K562 (cell line): ENCODE data around the gene LIPT2. TPM values are rescaled to one million over a fixed set of nuclear protein-coding genes. Genes with fewer than 3 reads are reported as not detected.

Source experiments
- CAMTA2 ChIP-seq: fragments of 250-450 bp; sonication (Bioruptor Pico); conservative IDR thresholded peaks from 2 replicates; pipeline ENCODE4 v1.5.1; 2022
- DNMT1 ChIP-seq: fragments of 450-650 bp; IDR thresholded peaks from 2 replicates; pipeline ENCODE4 v1.6.1; 2016; ENCODE audit warnings: antibody characterized with exemption, mild to moderate bottlenecking
- FUS ChIP-seq: fragments of 200-400 bp; formaldehyde crosslinking; optimal IDR thresholded peaks from 2 replicates; pipeline ENCODE3; 2017; ENCODE audit warnings: low read depth, low read length
- HMBOX1 ChIP-seq: sonication (generic); IDR thresholded peaks from 2 replicates; pipeline ENCODE4 v1.6.1; 2016
- NR3C1 ChIP-seq: sonication (generic); formaldehyde crosslinking; IDR thresholded peaks from 2 replicates; pipeline ENCODE4 v1.8.1; 2022; ENCODE audit warnings: missing genetic modification reagents
- PRDM10 ChIP-seq: fragments of 450-650 bp; IDR thresholded peaks from 2 replicates; pipeline ENCODE4 v1.6.1; 2018; ENCODE audit not compliant: partially characterized antibody
- SIN3A ChIP-seq, 2 experiments: fragments of 150-350 bp in 1 of 2; IDR thresholded peaks; 2 replicates each; pipeline ENCODE4 v1.6.1; 2011 to 2016; ENCODE audit warnings: borderline replicate concordance in 2 of 2, low read depth in 2 of 2, low read length in 2 of 2, mild to moderate bottlenecking in 2 of 2, moderate library complexity in 2 of 2; ENCODE audit not compliant: control insufficient read depth in 1 of 2
- SMARCA4 ChIP-seq: fragments of 450-650 bp; IDR thresholded peaks from 2 replicates; pipeline ENCODE4 v1.6.1; 2016
- STAG1 ChIP-seq: sonication (generic); formaldehyde crosslinking; IDR thresholded peaks from 2 replicates; pipeline ENCODE4 v1.5.0; 2020; ENCODE audit warnings: missing genetic modification reagents, borderline replicate concordance
- TCF15 ChIP-seq: fragments of 250-450 bp; sonication (Bioruptor Pico); IDR thresholded peaks from 2 replicates; pipeline ENCODE4 v1.8.0; 2022; ENCODE audit warnings: moderate library complexity, mild to moderate bottlenecking, inconsistent platforms
- ZBTB1 ChIP-seq: sonication (generic); formaldehyde crosslinking; IDR thresholded peaks from 2 replicates; pipeline ENCODE4 v1.8.1; 2023; ENCODE audit warnings: missing genetic modification reagents, low read depth, mild to moderate bottlenecking, borderline replicate concordance
- ZBTB2 ChIP-seq: fragments of 450-650 bp; IDR thresholded peaks from 2 replicates; pipeline ENCODE4 v1.6.1; 2016; ENCODE audit warnings: antibody characterized with exemption
- ZFPM2 ChIP-seq: fragments of 250-450 bp; sonication (Bioruptor Pico); IDR thresholded peaks from 2 replicates; pipeline ENCODE4 v1.5.1; 2022; ENCODE audit warnings: mild to moderate bottlenecking
- ZNF174 ChIP-seq: fragments of 250-450 bp; sonication (Bioruptor Pico); IDR thresholded peaks from 2 replicates; pipeline ENCODE4 v1.4.0; 2020; ENCODE audit warnings: mild to moderate bottlenecking
- ZNF24 ChIP-seq: fragments of 450-650 bp; IDR thresholded peaks from 2 replicates; pipeline ENCODE4 v1.6.1; 2016
- ZNF57 ChIP-seq: fragments of 450-650 bp; formaldehyde crosslinking; IDR thresholded peaks from 2 replicates; pipeline ENCODE4 v1.4.0; 2020; ENCODE audit warnings: mild to moderate bottlenecking, moderate library complexity
- ZNF644 ChIP-seq: fragments of 200-800 bp; sonication (Bioruptor generic); IDR thresholded peaks from 2 replicates; pipeline ENCODE4 v1.6.1; 2016; ENCODE audit warnings: low read depth, missing genetic modification characterization, missing compliant biosample characterization
- polyA plus RNA-seq, 8 experiments: library from polyadenylated mRNA; depleted of rRNA in 4 of 8; stranded (reverse) in 5 of 8; unstranded in 3 of 8; fragments of >200 nt; fragmentation: Nextera tagmentation in 2 of 8; fragmentation: Illumina TruSeq in 1 of 8; extraction: Ambion mirVana in 2 of 8; extraction: Trizol in 1 of 8; gene quantifications; 2 replicates each; pipeline versions ENCODE4 v1.2.1 to v1.2.3, GENCODE V29; 2011 to 2014; ENCODE audit warnings: inconsistent platforms in 1 of 8, missing spikeins in 1 of 8
- total RNA-seq, 7 experiments: library from RNA; depleted of rRNA in 6 of 7; stranded (reverse); fragments of >200 nt in 6 of 7; fragmentation: Illumina TruSeq in 2 of 7; extraction: Trizol in 2 of 7; gene quantifications; 2 replicates each; pipeline versions ENCODE4 v1.2.1 to v1.2.3, GENCODE V29; 2011 to 2021; ENCODE audit warnings: low replicate concordance in 1 of 7
- TF ChIP-seq, protein P1 (sequence below): fragments of 250-450 bp; sonication (Bioruptor Pico); IDR thresholded peaks from 2 replicates; pipeline ENCODE4 v1.8.0; 2021; ENCODE audit warnings: moderate library complexity, mild to moderate bottlenecking, inconsistent platforms
- TF ChIP-seq, protein P2 (sequence below): sonication (generic); formaldehyde crosslinking; IDR thresholded peaks from 2 replicates; pipeline ENCODE4 v1.8.0; 2022; ENCODE audit warnings: mild to moderate bottlenecking, missing genetic modification reagents

Gene LIPT2
- total and polyA plus RNA-seq, 9 of the 15 experiments (the other 6 are each of a cell fraction or from before 2014, with no cell fraction given): 1.00 to 5.2 (median 3.5) TPM

GRCh38 chr11:74459584-74459983 is 33.9 kb downstream of the LIPT2 start (continued):
- TF ChIP-seq, protein P1, sequence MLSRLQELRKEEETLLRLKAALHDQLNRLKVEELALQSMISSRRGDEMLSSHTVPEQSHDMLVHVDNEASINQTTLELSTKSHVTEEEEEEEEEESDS (CRISPR knock-in tag): no peak
- TF ChIP-seq ZNF57 (CRISPR knock-in tag) (no peak), DNMT1 (no peak), TCF15 (CRISPR knock-in tag) (no peak), ZNF24 (no peak), ZBTB2 (no peak), ZNF174 (CRISPR knock-in tag) (no peak), HMBOX1 (peak; percentile 79), ZBTB1 (CRISPR knock-in tag) (no peak), SMARCA4 (peak; percentile 59; the same call in 1 of the 2 replicates), NR3C1 (no peak), ZFPM2 (no peak), SIN3A (IDR thresholded peaks at IDR 0.05; ENCODE audit: borderline replicate concordance in 2 of 2, control insufficient read depth in 1 of 2, low read depth in 2 of 2, low read length in 2 of 2) (no peak), CAMTA2 (no peak), ZNF644 (tag) (no peak), PRDM10 (peak; percentile 29), STAG1 (CRISPR knock-in tag) (no peak), FUS (no peak)
- TF ChIP-seq, protein P2, sequence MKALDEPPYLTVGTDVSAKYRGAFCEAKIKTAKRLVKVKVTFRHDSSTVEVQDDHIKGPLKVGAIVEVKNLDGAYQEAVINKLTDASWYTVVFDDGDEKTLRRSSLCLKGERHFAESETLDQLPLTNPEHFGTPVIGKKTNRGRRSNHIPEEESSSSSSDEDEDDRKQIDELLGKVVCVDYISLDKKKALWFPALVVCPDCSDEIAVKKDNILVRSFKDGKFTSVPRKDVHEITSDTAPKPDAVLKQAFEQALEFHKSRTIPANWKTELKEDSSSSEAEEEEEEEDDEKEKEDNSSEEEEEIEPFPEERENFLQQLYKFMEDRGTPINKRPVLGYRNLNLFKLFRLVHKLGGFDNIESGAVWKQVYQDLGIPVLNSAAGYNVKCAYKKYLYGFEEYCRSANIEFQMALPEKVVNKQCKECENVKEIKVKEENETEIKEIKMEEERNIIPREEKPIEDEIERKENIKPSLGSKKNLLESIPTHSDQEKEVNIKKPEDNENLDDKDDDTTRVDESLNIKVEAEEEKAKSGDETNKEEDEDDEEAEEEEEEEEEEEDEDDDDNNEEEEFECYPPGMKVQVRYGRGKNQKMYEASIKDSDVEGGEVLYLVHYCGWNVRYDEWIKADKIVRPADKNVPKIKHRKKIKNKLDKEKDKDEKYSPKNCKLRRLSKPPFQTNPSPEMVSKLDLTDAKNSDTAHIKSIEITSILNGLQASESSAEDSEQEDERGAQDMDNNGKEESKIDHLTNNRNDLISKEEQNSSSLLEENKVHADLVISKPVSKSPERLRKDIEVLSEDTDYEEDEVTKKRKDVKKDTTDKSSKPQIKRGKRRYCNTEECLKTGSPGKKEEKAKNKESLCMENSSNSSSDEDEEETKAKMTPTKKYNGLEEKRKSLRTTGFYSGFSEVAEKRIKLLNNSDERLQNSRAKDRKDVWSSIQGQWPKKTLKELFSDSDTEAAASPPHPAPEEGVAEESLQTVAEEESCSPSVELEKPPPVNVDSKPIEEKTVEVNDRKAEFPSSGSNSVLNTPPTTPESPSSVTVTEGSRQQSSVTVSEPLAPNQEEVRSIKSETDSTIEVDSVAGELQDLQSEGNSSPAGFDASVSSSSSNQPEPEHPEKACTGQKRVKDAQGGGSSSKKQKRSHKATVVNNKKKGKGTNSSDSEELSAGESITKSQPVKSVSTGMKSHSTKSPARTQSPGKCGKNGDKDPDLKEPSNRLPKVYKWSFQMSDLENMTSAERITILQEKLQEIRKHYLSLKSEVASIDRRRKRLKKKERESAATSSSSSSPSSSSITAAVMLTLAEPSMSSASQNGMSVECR: no peak
